GM23248 (cell line): ENCODE data around the gene CUX1.

ENCODE experiments used
- EZH2 ChIP-seq: fragments of 200-600 bp; sonication (generic); IDR thresholded peaks from 2 replicates; pipeline ENCODE4 v1.6.1; 2018; ENCODE audit warnings: antibody characterized with exemption, mild to moderate bottlenecking; ENCODE audit not compliant: insufficient read depth, poor library complexity, severe bottlenecking
- EZH2phosphoT487 ChIP-seq: fragments of 200-600 bp; sonication (generic); IDR thresholded peaks from 2 replicates; pipeline ENCODE4 v1.6.1; 2018; ENCODE audit warnings: antibody characterized with exemption, moderate library complexity, mild to moderate bottlenecking, low read depth; ENCODE audit not compliant: insufficient read depth

GRCh38 chr7:102104245-102104644 lies 286.8 kb downstream of the CUX1 start:
- TF ChIP-seq EZH2, result no peak
- TF ChIP-seq EZH2phosphoT487, result no peak
